Measurements from ENCODE around the gene DHRS12. TPM values are rescaled to one million over a fixed set of nuclear protein-coding genes. Genes with fewer than 3 reads are reported as not detected.
A peak's percentile ranks its signal among the peaks of the same experiment; 100 is the strongest.

DHRS12 gene
- total and polyA plus RNA-seq, 7 donors, result 7.4 to 26.9 (median 15.8) TPM

- peak overlapping the region in 1 of 4 donors; percentile 24 for H3K4me3 ChIP-seq
- intact Hi-C loops (cut with DNase I), result no loop called here
- no peaks in the 10 kb centered on the region for H3K9me3 ChIP-seq
- TF ChIP-seq POLR2AphosphoS5 (IDR thresholded peaks at IDR 0.05) (peak in 3 of 4 donors; percentile 1 to 13 (median 4)), POLR2A (IDR thresholded peaks at IDR 0.05) (no peak)
- peaks cover 0 to 22% (median 19%) of the 10 kb centered on the region in 4 donors for H3K4me1 ChIP-seq
- WGBS, 2 donors, result 77 to 79% methylated on average over 10 of the region's 10 CpGs
- DNase-seq, result no peak
- peak overlapping the region; percentile 48 to 64 (median 58) for H3K27ac ChIP-seq
- no peaks in the 10 kb centered on the region for H3K36me3 ChIP-seq
- H3K27me3 ChIP-seq, result no peaks in the 10 kb centered on the region
Measured at GRCh38 chr13:51786425-51787265, 17.3 kb downstream of the DHRS12 start.

- H3K9me3 ChIP-seq, result no peaks in the 10 kb centered on the region
- 62 to 71% methylated on average over 12 of the region's 12 CpGs for WGBS, 2 donors
- intact Hi-C loops (cut with DNase I), result no loop called here
- peak overlapping the region in 1 of 4 donors; percentile 24 for H3K4me3 ChIP-seq
- H3K27ac ChIP-seq, result peak overlapping the region; percentile 48 to 64 (median 58)
- peak; percentile 80 for DNase-seq
- H3K27me3 ChIP-seq, result no peaks in the 10 kb centered on the region
- no peaks in the 10 kb centered on the region for H3K36me3 ChIP-seq
- peak in 2 of 4 donors; percentile 14 to 30 for TF ChIP-seq POLR2AphosphoS5 (IDR thresholded peaks at IDR 0.05)
- TF ChIP-seq, protein P1, sequence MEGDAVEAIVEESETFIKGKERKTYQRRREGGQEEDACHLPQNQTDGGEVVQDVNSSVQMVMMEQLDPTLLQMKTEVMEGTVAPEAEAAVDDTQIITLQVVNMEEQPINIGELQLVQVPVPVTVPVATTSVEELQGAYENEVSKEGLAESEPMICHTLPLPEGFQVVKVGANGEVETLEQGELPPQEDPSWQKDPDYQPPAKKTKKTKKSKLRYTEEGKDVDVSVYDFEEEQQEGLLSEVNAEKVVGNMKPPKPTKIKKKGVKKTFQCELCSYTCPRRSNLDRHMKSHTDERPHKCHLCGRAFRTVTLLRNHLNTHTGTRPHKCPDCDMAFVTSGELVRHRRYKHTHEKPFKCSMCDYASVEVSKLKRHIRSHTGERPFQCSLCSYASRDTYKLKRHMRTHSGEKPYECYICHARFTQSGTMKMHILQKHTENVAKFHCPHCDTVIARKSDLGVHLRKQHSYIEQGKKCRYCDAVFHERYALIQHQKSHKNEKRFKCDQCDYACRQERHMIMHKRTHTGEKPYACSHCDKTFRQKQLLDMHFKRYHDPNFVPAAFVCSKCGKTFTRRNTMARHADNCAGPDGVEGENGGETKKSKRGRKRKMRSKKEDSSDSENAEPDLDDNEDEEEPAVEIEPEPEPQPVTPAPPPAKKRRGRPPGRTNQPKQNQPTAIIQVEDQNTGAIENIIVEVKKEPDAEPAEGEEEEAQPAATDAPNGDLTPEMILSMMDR (IDR thresholded peaks at IDR 0.05), result no peak
- H3K4me1 ChIP-seq, result peaks cover 0 to 22% (median 19%) of the 10 kb centered on the region in 4 donors
Measured at GRCh38 chr13:51785712-51786424, 18.1 kb downstream of the DHRS12 start.

GRCh38 chr13:51784097-51784496 lies 19.9 kb downstream of the DHRS12 start:
- Histone ChIP-seq H3K4me1 (peaks cover 0 to 22% (median 19%) of the 10 kb centered on the region in 4 donors), H3K27me3 (no peaks in the 10 kb centered on the region), H3K9me3 (no peaks in the 10 kb centered on the region), H3K36me3 (no peaks in the 10 kb centered on the region), H3K4me3 (no peak overlapping the region), H3K27ac (no peak overlapping the region)
- TF ChIP-seq, protein P1 (IDR thresholded peaks at IDR 0.05), result no peak
- TF ChIP-seq POLR2A (IDR thresholded peaks at IDR 0.05), result no peak
- no peak for TF ChIP-seq EP300 (IDR thresholded peaks at IDR 0.05)
- TF ChIP-seq POLR2AphosphoS5 (IDR thresholded peaks at IDR 0.05), result no peak
- 85% methylated on average over 1 of the region's 1 CpG for WGBS, 2 donors
- no peak for DNase-seq
- intact Hi-C loops (cut with DNase I), result no loop called here

DNA sequence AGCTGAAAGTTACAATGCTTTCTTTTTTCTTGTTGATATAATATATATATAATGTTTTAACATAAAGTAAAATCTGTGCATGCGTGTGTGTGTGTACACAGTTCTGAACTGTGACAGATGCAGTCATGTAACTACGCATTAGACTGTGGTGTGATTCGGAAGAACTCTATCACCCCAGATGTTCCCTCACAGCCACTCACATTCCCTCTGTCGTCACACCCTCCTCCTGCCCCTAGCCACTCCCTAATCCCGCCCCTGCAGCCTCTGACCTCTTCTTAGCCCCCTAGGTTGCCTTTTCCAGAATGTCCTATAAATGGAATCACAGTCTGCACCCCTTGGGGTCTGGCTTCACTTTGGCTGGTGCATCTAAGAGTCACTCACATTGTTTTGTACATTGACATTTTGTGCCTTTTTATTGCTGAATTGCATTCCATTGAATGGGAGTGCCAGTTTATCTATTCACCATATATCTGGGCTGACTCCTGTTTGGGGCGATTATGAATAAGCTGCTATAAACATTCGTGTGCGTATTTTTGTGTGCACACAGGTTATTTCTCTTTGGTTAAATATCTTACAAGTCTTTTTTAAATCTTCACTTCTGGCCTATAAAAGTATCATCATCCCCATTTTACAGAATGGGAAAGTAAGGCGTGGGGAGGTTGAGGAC lies 20.4 kb downstream of the DHRS12 start:
- Histone ChIP-seq H3K36me3 (no peaks in the 10 kb centered on the region), H3K4me1 (peaks cover 0 to 22% (median 19%) of the 10 kb centered on the region in 4 donors), H3K9me3 (no peaks in the 10 kb centered on the region), H3K27ac (no peak overlapping the region), H3K27me3 (no peaks in the 10 kb centered on the region), H3K4me3 (no peak overlapping the region)
- intact Hi-C loops (cut with DNase I), result no loop called here
- TF ChIP-seq POLR2AphosphoS5 (IDR thresholded peaks at IDR 0.05), result no peak
- TF ChIP-seq, protein P1 (IDR thresholded peaks at IDR 0.05), result no peak
- no peak for TF ChIP-seq EP300 (IDR thresholded peaks at IDR 0.05)
- TF ChIP-seq POLR2A (IDR thresholded peaks at IDR 0.05), result no peak
- 45 to 76% methylated on average over 9 of the region's 9 CpGs for WGBS, 2 donors
- no peak for DNase-seq
